HG03280 (cell line): ENCODE results near the gene TMPRSS15.
"Not testable (repeated sequence)": the region's sequence is repeated elsewhere in the genome, so short reads cannot be mapped to it uniquely, and the experiment has no call there.

Experiments used
- ATAC-seq: cut with Tn5 transposase; IDR thresholded peaks from one replicate; pipeline ENCODE4 v1.9.1; 2021; ENCODE audit warnings: mild to moderate bottlenecking, moderate library complexity; ENCODE audit not compliant: unreplicated experiment

The TMPRSS15 gene

GRCh38 chr21:18403735-18404450, at the start of gene TMPRSS15:
TSS of gene TMPRSS15 (minus strand) at chr21:18403785. CDS start at chr21:18403622, 163 bp downstream.
- ATAC-seq = no peak

- ATAC-seq = no peak
Observed at GRCh38 chr21:18451670-18452069, 48.1 kb upstream of the TMPRSS15 start.

DNA sequence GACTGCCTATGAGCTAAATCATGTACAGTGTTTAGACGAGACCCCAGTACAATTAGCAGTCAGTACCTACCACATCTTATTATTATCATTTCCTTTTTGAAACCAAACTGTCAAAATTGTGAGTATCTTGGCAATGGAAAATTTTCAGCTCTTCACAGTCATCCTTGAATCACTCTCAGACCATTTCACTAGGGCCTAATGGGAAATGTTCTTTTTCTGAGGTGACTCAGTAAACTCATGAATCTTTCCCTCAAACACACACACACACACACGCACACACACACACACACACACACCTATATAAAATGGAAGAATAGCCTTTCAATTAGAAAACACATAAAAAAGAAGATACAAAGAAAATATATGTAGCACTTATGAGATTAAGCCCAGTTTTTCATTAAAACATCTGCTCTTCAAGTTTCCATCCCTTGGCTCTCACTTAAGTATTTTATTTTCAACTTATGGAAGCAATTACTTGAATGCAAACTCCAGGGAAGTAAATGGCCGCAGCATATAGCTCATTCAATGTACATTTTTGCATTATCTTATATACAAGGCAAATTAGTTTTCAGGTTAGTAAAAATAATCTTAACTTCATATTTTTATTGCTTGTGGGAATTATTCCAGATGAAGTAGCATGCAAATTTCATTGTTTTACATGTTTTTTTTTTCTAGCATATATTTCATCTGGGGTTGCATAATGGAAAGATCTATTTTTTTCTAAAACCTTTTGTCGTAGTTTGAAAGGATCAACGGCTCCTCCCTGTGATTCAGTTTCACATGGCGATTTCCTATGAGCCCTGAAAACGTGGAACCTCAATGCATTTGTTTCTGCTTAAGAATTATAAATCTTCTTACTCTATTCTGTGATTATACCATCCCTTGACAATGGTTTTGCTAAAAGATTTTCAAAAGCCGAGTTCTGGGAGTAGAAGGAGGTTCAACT, 46.3 kb upstream of the TMPRSS15 start:
- no peak for ATAC-seq

GRCh38 chr21:18443701-18444100, 40.1 kb upstream of the TMPRSS15 start:
- ATAC-seq = no peak

- no peak for ATAC-seq
Observed at GRCh38 chr21:18443085-18443484, 39.5 kb upstream of the TMPRSS15 start.

DNA sequence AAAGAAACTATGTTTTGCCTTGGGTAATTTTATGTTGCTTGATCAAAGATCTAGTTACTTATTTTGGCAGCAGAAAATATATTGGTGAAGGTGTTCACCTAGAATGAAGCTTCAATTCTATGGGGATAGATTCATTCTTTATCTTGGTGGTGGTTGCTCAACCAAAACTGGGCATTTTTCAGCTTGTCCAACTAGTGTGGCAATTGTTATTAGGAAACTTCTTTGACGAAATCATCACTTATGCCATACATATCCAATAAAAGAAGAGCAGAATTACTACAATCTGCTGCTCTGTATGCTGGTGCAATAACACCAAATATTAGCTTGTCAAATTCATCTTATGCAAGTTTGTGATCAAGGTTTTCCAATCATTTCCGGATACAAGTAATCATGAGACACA, 26.8 kb upstream of the TMPRSS15 start:
- no peak for ATAC-seq

- no peak for ATAC-seq
Observed at GRCh38 chr21:18424276-18424675, 20.7 kb upstream of the TMPRSS15 start.

- no peak for ATAC-seq
Observed at GRCh38 chr21:18417141-18417790, 13.7 kb upstream of the TMPRSS15 start.

- no peak for ATAC-seq
Observed at GRCh38 chr21:18411565-18411964, 8.0 kb upstream of the TMPRSS15 start.

GRCh38 chr21:18409579-18409978, 6.0 kb upstream of the TMPRSS15 start:
- no peak for ATAC-seq

DNA sequence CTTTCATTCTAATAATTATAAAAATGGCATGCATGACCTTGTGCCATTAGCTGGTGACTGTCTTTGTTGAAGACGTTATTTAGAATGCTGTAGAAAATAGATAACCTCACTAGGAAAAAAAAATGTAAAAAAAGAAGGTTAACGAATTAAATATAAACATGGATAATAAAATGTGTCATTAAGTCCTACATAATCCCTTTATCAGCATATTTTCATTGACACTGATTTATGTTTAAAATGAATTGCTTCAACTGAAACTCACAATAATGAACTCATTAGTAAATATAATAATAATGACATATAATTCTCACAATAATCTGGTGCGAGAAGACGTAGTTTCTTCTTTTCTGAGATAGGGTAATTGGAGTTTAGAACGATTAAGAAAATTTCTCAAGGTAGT, 4.7 kb downstream of the TMPRSS15 start:
- no peak for ATAC-seq

DNA sequence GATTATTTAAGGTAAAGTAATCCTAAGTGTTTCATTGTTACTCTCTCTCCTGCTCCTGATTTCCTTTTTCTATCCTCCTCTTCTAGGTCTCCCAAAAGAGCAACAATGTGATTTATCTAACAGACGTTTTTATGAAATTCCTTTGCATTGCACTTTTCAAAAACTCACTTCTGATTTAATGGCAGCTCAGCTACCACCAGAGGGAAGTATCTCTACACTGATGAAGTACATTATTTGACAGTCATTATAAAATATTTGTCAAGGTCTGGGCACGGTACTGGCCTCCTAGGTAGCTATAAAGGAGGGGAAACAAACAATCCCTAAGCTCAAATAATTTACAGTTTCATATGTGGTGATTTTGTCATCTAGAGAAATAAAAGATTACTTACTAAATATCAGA, 15.6 kb downstream of the TMPRSS15 start:
- ATAC-seq = no peak

GRCh38 chr21:18384771-18385170, 18.8 kb downstream of the TMPRSS15 start:
- ATAC-seq = no peak

DNA sequence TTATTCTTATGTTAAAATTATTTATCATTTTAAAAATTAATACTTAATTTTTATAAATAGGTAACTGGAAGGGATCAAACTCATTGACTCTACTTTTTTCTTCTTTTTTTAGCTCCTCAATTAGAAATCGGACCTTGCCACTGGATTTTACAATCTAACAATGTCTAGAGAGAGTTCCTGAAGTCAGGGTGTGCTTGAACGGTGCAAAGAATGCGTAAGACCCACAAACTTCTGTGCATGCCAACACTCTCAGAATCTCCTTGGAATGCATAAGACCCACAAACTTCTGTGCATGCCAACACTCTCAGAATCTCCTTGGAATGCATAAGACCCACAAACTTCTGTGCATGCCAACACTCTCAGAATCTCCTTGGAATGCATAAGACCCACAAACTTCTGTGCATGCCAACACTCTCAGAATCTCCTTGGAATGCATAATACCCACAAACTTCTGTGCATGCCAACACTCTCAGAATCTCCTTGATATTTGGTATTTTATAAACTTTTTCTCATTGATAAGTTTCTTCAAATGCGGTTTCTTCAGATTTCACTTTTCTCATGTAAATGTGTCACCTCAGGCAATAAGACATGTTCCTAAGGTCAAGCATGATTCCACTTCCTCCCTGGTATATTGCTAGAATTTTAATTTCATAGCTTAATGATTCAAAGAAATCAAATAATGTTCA, 20.5 kb downstream of the TMPRSS15 start:
- ATAC-seq = not testable (repeated sequence)

DNA sequence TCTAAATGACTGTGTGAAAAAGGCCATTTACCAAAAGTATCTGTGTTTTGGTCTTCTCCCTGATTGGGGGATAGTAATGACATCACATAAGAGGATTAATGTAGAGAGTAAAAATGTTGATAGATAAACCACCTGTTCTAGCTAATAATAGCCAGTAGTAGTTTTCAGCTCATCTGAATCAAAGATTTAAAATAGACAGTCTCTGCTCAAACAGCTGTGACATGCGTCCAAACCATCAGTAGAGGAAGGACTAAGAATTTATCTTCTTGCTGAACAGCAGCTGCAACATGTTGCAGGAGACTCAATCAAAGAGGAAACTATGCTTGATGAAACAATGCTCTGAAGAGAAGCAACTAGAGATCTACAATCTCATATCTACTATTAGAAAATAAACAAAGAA, 21.4 kb downstream of the TMPRSS15 start:
- ATAC-seq = no peak

- ATAC-seq = no peak
Observed at GRCh38 chr21:18373606-18374005, 30.0 kb downstream of the TMPRSS15 start.

- no peak for ATAC-seq
Observed at GRCh38 chr21:18370301-18370700, 33.3 kb downstream of the TMPRSS15 start.

GRCh38 chr21:18369115-18369514, 34.5 kb downstream of the TMPRSS15 start:
- ATAC-seq = no peak

- ATAC-seq = no peak
Observed at GRCh38 chr21:18368205-18368604, 35.4 kb downstream of the TMPRSS15 start.

DNA sequence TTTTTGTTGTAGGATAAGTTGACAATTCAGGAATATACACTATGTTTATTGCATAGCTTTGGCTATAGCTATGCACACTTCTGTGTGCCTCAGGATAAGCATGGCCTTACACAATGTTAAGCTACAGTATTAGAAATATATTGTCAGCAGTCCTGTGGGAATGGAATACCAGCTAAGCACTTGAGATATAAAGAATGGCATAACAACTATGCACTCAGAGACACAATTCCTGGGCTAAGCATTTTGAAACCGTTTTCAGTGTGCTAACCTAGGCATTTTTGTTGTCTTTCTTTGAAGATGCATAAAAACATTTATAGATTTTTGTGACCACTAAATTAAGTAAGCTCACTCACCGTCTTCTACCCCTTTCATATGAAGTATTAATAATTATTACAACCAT, 46.8 kb downstream of the TMPRSS15 start:
- ATAC-seq = no peak

DNA sequence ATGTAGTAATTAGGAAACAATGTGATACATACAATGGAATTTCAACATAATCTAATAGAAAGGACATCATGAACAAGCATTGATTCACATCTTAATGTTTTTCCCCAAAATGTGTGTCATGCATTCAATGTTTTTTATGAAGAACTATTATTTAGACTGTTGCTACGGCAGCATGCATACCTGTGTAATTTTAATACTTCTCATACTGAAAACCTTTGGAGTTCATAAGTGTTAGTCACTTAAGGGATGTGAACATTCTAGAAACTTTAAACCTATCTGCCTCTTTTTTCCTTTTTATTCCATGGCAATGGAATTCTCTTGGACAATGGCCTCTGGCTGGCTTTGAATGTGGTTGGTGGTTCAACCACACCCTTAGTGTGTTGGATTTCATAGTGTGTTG, 48.6 kb downstream of the TMPRSS15 start:
- ATAC-seq = no peak
